Keratinocyte (primary cell): ENCODE measurements around the gene TRAPPC3L. TPM values are rescaled to one million over a fixed set of nuclear protein-coding genes. Genes with fewer than 3 reads are reported as not detected.

ENCODE experiments used
- DNase-seq: peaks from one replicate; pipeline ENCODE4 v3.0.0-alpha.2; 2011; ENCODE audit warnings: low read depth, missing footprints, low spot score
- FAIRE-seq: peaks from 2 replicates; lab custom pipeline; 2011; peaks lifted over from hg19 to GRCh38; lab: Jason Lieb, UNC
- H2AFZ ChIP-seq: 2 replicates; pipeline ENCODE4 v1.6.0; 2012; ENCODE audit warnings: low read length, control low read depth, inconsistent platforms; ENCODE audit not compliant: control insufficient read depth
- H3K27ac ChIP-seq: 2 replicates; pipeline ENCODE4 v1.5.1; 2011; ENCODE audit warnings: low read length; ENCODE audit not compliant: control insufficient read depth, insufficient read depth
- H3K27me3 ChIP-seq: 3 replicates; pipeline ENCODE4 v1.6.0; 2011; ENCODE audit warnings: low read length; ENCODE audit not compliant: control insufficient read depth, insufficient read depth; ENCODE audit errors: extremely low read depth
- H3K36me3 ChIP-seq, 2 experiments: 2 replicates in 1 of 2; 3 replicates in 1 of 2; pipeline ENCODE4 v1.5.1; 2011; ENCODE audit warnings: low read length in 2 of 2, mild to moderate bottlenecking in 1 of 2; ENCODE audit not compliant: control insufficient read depth in 2 of 2, insufficient read depth in 2 of 2; ENCODE audit errors: extremely low read depth in 1 of 2
- H3K4me1 ChIP-seq: 3 replicates; pipeline ENCODE4 v1.5.1; 2011; ENCODE audit warnings: low read length; ENCODE audit not compliant: control insufficient read depth, insufficient read depth; ENCODE audit errors: extremely low read depth
- H3K4me2 ChIP-seq: 3 replicates; pipeline ENCODE4 v1.6.0; 2011; ENCODE audit warnings: low read depth, low read length; ENCODE audit not compliant: control insufficient read depth, insufficient read depth; ENCODE audit errors: extremely low read depth
- H3K4me3 ChIP-seq, 3 experiments: fragments of 200-600 bp in 1 of 3; sonication (generic) in 1 of 3; 2 replicates in 2 of 3; 3 replicates in 1 of 3; pipeline ENCODE4 v1.5.1; 2011 to 2016; ENCODE audit warnings: low read length in 3 of 3, mild to moderate bottlenecking in 3 of 3, control low read depth in 2 of 3, inconsistent platforms in 1 of 3, low read depth in 1 of 3, mixed read lengths in 1 of 3, mixed run types in 1 of 3, moderate library complexity in 1 of 3; ENCODE audit not compliant: control insufficient read depth in 2 of 3, insufficient read depth in 2 of 3; ENCODE audit errors: extremely low read depth in 1 of 3
- H3K79me2 ChIP-seq: 2 replicates; pipeline ENCODE4 v1.6.0; 2012; ENCODE audit warnings: low read length; ENCODE audit not compliant: control insufficient read depth, insufficient read depth
- H3K9ac ChIP-seq: 3 replicates; pipeline ENCODE4 v1.6.0; 2011; ENCODE audit warnings: low read length; ENCODE audit not compliant: control insufficient read depth, insufficient read depth; ENCODE audit errors: extremely low read depth
- H3K9me1 ChIP-seq: 3 replicates; pipeline ENCODE4 v1.6.0; 2011; ENCODE audit warnings: low read length; ENCODE audit not compliant: control insufficient read depth, insufficient read depth; ENCODE audit errors: extremely low read depth
- H3K9me3 ChIP-seq: 2 replicates; pipeline ENCODE4 v1.5.1; 2012; ENCODE audit warnings: low read depth, low read length; ENCODE audit not compliant: control insufficient read depth
- H4K20me1 ChIP-seq: 3 replicates; pipeline ENCODE4 v1.6.0; 2011; ENCODE audit warnings: low read length; ENCODE audit not compliant: control insufficient read depth, insufficient read depth; ENCODE audit errors: extremely low read depth
- CTCF ChIP-seq, 3 experiments: IDR thresholded peaks in 1 of 3; conservative IDR thresholded peaks in 1 of 3; optimal IDR thresholded peaks in 1 of 3; 2 replicates in 2 of 3; 3 replicates in 1 of 3; pipeline versions ENCODE3 to v1.5.1; 2011; ENCODE audit warnings: low read length in 3 of 3, mild to moderate bottlenecking in 3 of 3, moderate library complexity in 2 of 3, control low read depth in 1 of 3, inconsistent platforms in 1 of 3; ENCODE audit not compliant: insufficient read depth in 2 of 3; ENCODE audit errors: extremely low read depth in 1 of 3
- EZH2 ChIP-seq: IDR thresholded peaks from one replicate; pipeline ENCODE4 v1.6.1; 2012; ENCODE audit warnings: inconsistent platforms, mild to moderate bottlenecking, low read length, moderate library complexity
- dilution Hi-C: fragments of 300-500 bp; cut with MboI; formaldehyde crosslinking; loops from one replicate; pipeline ENCODE4 v1.7.0; 2020; ENCODE audit warnings: low sequenced_read_pairs; ENCODE audit not compliant: extremely low pct_ligation_motif_present
- polyA plus RNA-seq, 5 experiments: library from polyadenylated mRNA; depleted of rRNA in 3 of 5; stranded (reverse) in 3 of 5; stranded (forward) in 1 of 5; unstranded in 1 of 5; fragments of >200 nt; gene quantifications; 1 replicate in 1 of 5; 2 replicates in 3 of 5; 3 replicates in 1 of 5; pipeline versions ENCODE4 v1.2.1 to v1.2.3, GENCODE V29; 2011 to 2012; ENCODE audit warnings: missing spikeins in 2 of 5, low read depth in 1 of 5, low replicate concordance in 1 of 5

TRAPPC3L gene
- polyA plus RNA-seq, 1 donor (not counting 4 experiments of a cell fraction or from before 2014, with no cell fraction given): 0.31 TPM

GRCh38 chr6:116465246-116465645 is 80.2 kb downstream of the TRAPPC3L start:
- no peaks in the 10 kb centered on the region for H3K36me3 ChIP-seq
- no peaks in the 10 kb centered on the region for H3K27me3 ChIP-seq
- no peaks in the 10 kb centered on the region for H3K9me1 ChIP-seq
- no peak overlapping the region for H3K27ac ChIP-seq
- H3K4me2 ChIP-seq: no peak overlapping the region
- no peak overlapping the region for H3K4me3 ChIP-seq
- no peaks in the 10 kb centered on the region for H4K20me1 ChIP-seq
- H3K79me2 ChIP-seq: no peaks in the 10 kb centered on the region
- H3K4me1 ChIP-seq: no peaks in the 10 kb centered on the region
- H2AFZ ChIP-seq: no peak overlapping the region
- FAIRE-seq (no peak), DNase-seq (no peak)
- dilution Hi-C loops: no loop called here
- TF ChIP-seq CTCF (optimal IDR thresholded peaks at IDR 0.05 in 1 of 3, IDR thresholded peaks at IDR 0.05 in 1 of 3, conservative IDR thresholded peaks at IDR 0.05 in 1 of 3; ENCODE audit: extremely low read depth in 1 of 3, insufficient read depth in 2 of 3, low read length in 3 of 3) (no peak), EZH2 (no peak)
- no peak overlapping the region for H3K9ac ChIP-seq
- no peaks in the 10 kb centered on the region for H3K9me3 ChIP-seq

GRCh38 chr6:116463301-116463700 is 82.2 kb downstream of the TRAPPC3L start:
- Histone ChIP-seq H3K4me2 (no peak overlapping the region), H3K79me2 (no peaks in the 10 kb centered on the region), H3K4me3 (no peak overlapping the region), H2AFZ (no peak overlapping the region), H3K9ac (no peak overlapping the region), H4K20me1 (no peaks in the 10 kb centered on the region), H3K9me1 (no peaks in the 10 kb centered on the region), H3K27ac (no peak overlapping the region), H3K36me3 (no peaks in the 10 kb centered on the region), H3K9me3 (no peaks in the 10 kb centered on the region), H3K27me3 (no peaks in the 10 kb centered on the region), H3K4me1 (no peaks in the 10 kb centered on the region)
- FAIRE-seq: no peak
- dilution Hi-C loops: no loop called here
- no peak for DNase-seq
- no peak for TF ChIP-seq CTCF (optimal IDR thresholded peaks at IDR 0.05 in 1 of 3, IDR thresholded peaks at IDR 0.05 in 1 of 3, conservative IDR thresholded peaks at IDR 0.05 in 1 of 3; ENCODE audit: extremely low read depth in 1 of 3, insufficient read depth in 2 of 3, low read length in 3 of 3)
